Right atrium auricular region (tissue), 2 donors: ENCODE results near the gene COMP. TPM values are rescaled to one million over a fixed set of nuclear protein-coding genes. Genes with fewer than 3 reads are reported as not detected.

Experiments used
- DNase-seq: peaks from one replicate; pipeline ENCODE4 v3.0.0-alpha.2; 2019; ENCODE audit warnings: low spot score
- H3K27ac ChIP-seq, 2 donors: fragments of 200-600 bp; sonication (generic); 1 replicate in 1 of 2; 2 replicates in 1 of 2; pipeline ENCODE4 v1.5.1; 2016 to 2019
- H3K27me3 ChIP-seq, 2 donors: fragments of 200-600 bp; sonication (generic); one replicate each; pipeline versions ENCODE4 v1.5.1 to v1.6.0; 2017 to 2019
- H3K36me3 ChIP-seq: fragments of 200-600 bp; sonication (generic); one replicate; pipeline ENCODE4 v1.5.1; 2016
- H3K4me1 ChIP-seq, 2 donors: fragments of 200-600 bp; sonication (generic); one replicate each; pipeline versions ENCODE4 v1.5.1 to v1.6.0; 2017 to 2019
- H3K4me3 ChIP-seq, 2 donors: fragments of 200-600 bp; sonication (generic); 1 replicate in 1 of 2; 2 replicates in 1 of 2; pipeline ENCODE4 v1.5.1; 2017 to 2019; ENCODE audit warnings: mild to moderate bottlenecking in 1 of 2, moderate library complexity in 1 of 2
- H3K9me3 ChIP-seq, 2 donors: fragments of 200-600 bp; sonication (generic); one replicate each; pipeline ENCODE4 v1.5.1; 2019
- total RNA-seq, 2 donors: library from RNA; depleted of rRNA; stranded (reverse); fragments of >200 nt; gene quantifications; one replicate each; pipeline ENCODE4 v1.1.0, GENCODE V29; 2016
- TF ChIP-seq, protein P1 (sequence below), 2 donors: fragments of 200-600 bp; sonication (generic); IDR thresholded peaks; one replicate each; pipeline ENCODE4 v1.5.1; 2019; ENCODE audit warnings: antibody characterized with exemption in 2 of 2

The COMP gene
- total RNA-seq, 2 donors from 2014 or later, result 7.8 to 12.5 TPM

DNA sequence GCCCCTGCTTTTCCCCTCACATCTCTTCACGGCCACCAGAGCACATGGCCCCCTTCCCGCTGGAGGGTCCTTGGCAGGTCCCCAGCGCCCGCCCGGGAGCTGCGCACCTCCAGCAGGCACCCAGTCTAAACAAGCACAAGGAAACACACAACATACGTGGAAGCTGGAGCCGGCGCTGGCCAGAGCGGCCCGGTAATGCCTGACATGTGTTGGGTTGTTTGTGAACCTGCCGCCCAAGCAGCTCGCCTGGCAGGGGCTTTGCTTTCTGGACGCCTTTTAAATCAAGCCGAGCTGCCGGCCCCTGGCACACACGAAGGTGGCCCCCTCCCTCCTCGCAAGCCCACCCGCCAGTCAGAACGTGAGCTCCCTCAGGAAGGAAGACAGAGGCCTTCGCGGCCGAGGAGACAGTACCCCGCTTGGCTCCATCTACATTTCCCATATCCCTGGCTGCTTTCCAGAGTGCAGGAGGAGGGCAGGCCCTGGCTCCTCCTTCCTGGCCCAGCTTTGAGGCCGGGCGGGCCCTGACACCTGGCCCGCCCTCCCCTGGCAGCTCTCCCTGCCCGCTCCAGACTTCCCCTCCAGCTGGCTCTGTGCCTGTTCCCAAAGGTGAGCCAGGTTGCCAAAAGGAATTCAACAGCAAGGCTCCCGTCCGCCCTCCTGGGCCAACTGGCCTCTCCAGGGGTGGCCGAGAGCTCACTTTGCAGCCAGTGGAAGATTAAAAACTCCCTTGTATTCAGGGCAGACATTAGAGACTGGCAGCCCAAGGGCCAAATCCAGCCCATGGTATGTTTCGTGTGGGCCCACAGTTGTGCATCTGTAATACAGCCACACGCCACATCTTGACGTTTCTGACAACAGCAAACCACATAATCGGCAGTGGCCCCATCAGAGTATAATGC lies 28.7 kb downstream of the COMP start:
- Histone ChIP-seq H3K4me3 (no peak overlapping the region), H3K36me3 (no peaks in the 10 kb centered on the region), H3K4me1 (peaks cover 0 to 25% of the 10 kb centered on the region in 2 donors), H3K27ac (peak overlapping the region; percentile 33 to 45), H3K9me3 (no peaks in the 10 kb centered on the region), H3K27me3 (no peaks in the 10 kb centered on the region)
- TF ChIP-seq, protein P1, sequence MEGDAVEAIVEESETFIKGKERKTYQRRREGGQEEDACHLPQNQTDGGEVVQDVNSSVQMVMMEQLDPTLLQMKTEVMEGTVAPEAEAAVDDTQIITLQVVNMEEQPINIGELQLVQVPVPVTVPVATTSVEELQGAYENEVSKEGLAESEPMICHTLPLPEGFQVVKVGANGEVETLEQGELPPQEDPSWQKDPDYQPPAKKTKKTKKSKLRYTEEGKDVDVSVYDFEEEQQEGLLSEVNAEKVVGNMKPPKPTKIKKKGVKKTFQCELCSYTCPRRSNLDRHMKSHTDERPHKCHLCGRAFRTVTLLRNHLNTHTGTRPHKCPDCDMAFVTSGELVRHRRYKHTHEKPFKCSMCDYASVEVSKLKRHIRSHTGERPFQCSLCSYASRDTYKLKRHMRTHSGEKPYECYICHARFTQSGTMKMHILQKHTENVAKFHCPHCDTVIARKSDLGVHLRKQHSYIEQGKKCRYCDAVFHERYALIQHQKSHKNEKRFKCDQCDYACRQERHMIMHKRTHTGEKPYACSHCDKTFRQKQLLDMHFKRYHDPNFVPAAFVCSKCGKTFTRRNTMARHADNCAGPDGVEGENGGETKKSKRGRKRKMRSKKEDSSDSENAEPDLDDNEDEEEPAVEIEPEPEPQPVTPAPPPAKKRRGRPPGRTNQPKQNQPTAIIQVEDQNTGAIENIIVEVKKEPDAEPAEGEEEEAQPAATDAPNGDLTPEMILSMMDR (IDR thresholded peaks at IDR 0.05), result no peak
- no peak for DNase-seq

DNA sequence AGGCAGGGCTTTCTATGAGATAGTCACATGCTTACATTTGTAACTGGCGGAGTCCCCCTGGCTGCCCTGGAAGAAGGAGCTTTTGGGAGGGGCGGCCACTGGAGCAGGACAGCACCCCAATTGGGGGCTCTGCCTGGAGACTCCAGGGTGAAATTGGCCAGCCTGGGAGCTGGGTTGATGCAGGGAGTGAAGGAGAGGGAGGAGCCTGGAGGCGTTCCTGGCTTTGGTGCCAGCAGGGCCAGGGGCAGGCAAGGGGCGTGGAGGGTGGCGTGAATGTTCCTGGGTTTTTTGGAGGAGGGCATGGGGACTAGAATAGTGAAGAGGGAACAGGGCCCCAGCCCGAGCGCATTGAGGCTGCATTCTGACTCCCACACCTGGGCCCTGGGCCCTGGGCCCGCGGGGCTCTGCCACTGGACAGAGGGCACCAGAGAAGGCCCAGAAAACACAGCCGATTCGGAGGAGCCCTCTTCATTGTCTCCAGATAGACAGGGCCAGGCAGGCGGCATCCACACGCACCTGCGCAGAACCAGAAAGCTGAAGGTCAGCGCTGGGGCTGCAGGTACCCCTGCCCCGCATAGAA lies 29.5 kb downstream of the COMP start:
- H3K27ac ChIP-seq, result peak overlapping the region in 1 of 2 donors; percentile 33
- no peaks in the 10 kb centered on the region for H3K9me3 ChIP-seq
- no peak for DNase-seq
- TF ChIP-seq, protein P1 (IDR thresholded peaks at IDR 0.05), result no peak
- no peaks in the 10 kb centered on the region for H3K27me3 ChIP-seq
- no peaks in the 10 kb centered on the region for H3K36me3 ChIP-seq
- H3K4me3 ChIP-seq, result no peak overlapping the region
- H3K4me1 ChIP-seq, result peaks cover 0 to 25% of the 10 kb centered on the region in 2 donors

DNA sequence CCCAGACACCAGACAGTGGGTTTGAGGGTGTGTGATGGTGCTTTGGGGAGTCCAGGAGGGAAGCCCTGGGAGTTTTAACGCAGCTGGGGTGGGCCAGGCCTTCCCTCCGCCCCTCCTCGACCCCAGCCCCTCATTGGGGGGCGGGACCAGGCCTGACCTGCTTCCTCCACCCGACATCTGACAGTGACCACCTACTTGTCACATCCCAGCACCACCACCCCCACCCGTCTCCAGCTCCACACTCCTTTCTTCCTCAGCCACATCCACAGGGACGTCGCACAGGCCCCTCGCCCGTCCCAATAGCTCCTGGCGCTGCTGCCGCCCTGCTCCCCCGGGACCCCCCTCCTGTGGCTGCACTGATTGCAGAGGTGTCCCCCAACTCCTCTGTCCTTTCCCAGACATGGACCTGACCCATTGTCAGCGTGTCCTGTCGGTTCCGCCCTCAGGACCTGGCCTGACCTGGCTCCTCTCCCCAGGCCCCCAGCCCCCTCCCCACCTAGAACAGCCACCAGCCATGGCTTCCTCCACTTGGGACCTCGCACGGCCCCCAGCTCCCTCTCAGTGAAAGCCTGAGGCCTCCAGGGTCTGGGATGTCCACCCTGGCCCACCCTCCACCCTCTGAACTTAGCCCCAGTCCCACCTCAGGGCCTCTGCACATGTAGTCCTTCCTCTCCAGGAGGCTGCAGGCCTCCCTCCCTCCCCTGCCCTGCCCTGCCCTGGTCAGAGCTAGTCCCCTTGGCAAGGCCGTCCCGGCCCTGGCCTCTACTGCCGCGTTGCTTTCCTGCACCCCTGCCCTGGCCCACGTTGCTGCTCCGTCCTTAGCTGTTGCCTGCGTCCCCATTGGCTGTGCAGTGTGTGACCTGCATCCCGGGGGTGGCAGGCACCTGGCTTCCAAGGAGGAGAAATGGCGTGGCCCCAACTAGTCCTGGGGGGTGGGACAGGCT lies 30.4 kb downstream of the COMP start:
- Histone ChIP-seq H3K4me1 (peaks cover 0 to 25% of the 10 kb centered on the region in 2 donors), H3K9me3 (no peaks in the 10 kb centered on the region), H3K27ac (no peak overlapping the region), H3K4me3 (no peak overlapping the region), H3K36me3 (no peaks in the 10 kb centered on the region), H3K27me3 (no peaks in the 10 kb centered on the region)
- no peak for DNase-seq
- TF ChIP-seq, protein P1 (IDR thresholded peaks at IDR 0.05), result no peak

DNA sequence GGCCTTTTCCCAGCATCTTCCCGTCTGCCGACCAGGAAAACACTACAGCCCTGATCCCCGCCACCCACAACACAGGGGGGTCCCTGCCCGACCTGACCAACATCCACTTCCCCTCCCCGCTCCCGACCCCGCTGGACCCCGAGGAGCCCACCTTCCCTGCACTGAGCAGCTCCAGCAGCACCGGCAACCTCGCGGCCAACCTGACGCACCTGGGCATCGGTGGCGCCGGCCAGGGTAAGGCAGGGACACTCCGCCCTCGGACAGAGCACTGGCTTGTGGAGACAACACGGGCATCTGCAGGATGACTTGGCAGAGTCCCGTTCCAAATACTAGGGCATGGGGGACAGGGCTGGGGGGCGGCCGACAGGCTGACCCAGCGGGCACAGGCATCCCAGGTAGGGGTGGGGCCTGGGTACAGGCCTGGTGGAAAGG lies 31.1 kb downstream of the COMP start:
- TF ChIP-seq, protein P1 (IDR thresholded peaks at IDR 0.05), result no peak
- H3K27me3 ChIP-seq, result no peaks in the 10 kb centered on the region
- no peak for DNase-seq
- H3K4me1 ChIP-seq, result peaks cover 0 to 25% of the 10 kb centered on the region in 2 donors
- no peaks in the 10 kb centered on the region for H3K9me3 ChIP-seq
- H3K36me3 ChIP-seq, result no peaks in the 10 kb centered on the region
- H3K4me3 ChIP-seq, result no peak overlapping the region
- H3K27ac ChIP-seq, result no peak overlapping the region

DNA sequence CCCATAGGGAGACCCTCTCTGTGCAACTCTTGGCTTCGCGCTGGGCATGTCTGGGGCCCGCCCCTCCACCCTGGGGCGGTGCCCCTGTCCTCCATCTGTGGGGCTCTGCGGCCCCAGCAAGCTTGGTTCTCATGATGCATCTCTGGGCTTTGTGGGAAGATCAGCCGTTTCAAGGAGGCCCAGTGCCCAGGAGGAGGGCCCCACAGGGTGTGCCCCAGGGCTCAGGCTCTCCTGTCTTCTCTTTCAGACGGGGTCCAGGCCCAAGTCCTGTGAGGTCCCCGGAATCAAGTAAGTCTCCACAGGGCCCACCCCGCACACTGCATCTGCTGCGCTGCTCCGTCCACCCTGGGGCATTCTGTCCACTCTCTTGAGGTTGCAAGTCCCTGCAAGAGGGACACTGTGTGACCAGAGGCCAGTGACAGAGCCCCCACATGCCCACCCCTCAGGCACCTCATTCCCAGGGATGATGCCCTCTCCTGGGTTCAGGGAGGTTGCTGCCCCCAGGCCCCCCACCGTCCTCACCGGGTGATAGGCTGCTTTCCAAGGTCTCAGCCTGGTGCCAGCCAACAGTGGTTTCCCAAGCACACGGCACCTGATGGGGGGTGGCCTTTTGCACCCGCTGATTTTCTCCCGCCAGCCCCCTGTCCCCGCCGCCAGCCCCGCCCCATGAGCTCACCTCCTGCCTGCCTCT lies 31.7 kb downstream of the COMP start:
- no peak overlapping the region for H3K27ac ChIP-seq
- no peaks in the 10 kb centered on the region for H3K36me3 ChIP-seq
- no peak for DNase-seq
- peaks cover 0 to 25% of the 10 kb centered on the region in 2 donors for H3K4me1 ChIP-seq
- no peak overlapping the region for H3K4me3 ChIP-seq
- no peaks in the 10 kb centered on the region for H3K27me3 ChIP-seq
- TF ChIP-seq, protein P1 (IDR thresholded peaks at IDR 0.05), result no peak
- H3K9me3 ChIP-seq, result no peaks in the 10 kb centered on the region
